ENCODE measurements around the gene AP1S3. TPM values are rescaled to one million over a fixed set of nuclear protein-coding genes. Genes with fewer than 3 reads are reported as not detected.

The AP1S3 gene
- polyA plus RNA-seq (2011; rRNA removed): 2.3 and 2.9 TPM in 2 replicates
- 1.1 and 1.4 TPM in 2 replicates for polyA minus RNA-seq (2011; rRNA and poly(A)+ RNA removed)

GRCh38 chr2:223837287-223838061, at the start of gene AP1S3:
Gene AP1S3 (minus strand): TSS chr2:223837582. CDS start chr2:223837450, 132 bp downstream.
- Histone ChIP-seq H3K27me3 (ENCODE audit: control insufficient read depth, insufficient read depth, low read length) (no peaks in the 10 kb centered on the region), H3K4me3 (ENCODE audit: low read depth, low read length) (peak within 1 kb of the TSS; percentile 69), H3K9me3 (ENCODE audit: control insufficient read depth, insufficient read depth, low read length) (no peaks in the 10 kb centered on the region), H3K27ac (ENCODE audit: low read depth, low read length) (no peak within 1 kb of the TSS)
- TF ChIP-seq CTCF (IDR thresholded peaks at IDR 0.05; ENCODE audit: low read depth, low read length): no peak
- POLR2A ChIA-PET: interaction anchor here (0.6 kb wide), 1 partner anchor 93 kb away, joined by 4 read pairs; no protein-coding TSS in a partner anchor
- CTCF ChIA-PET: no interaction called here
- no peak for DNase-seq (ENCODE audit: low read depth, low spot score)

GRCh38 chr2:223887127-223887526, 49.7 kb upstream of the AP1S3 start:
- H3K27ac ChIP-seq (ENCODE audit: low read depth, low read length): no peak overlapping the region
- DNase-seq (ENCODE audit: low read depth, low spot score): no peak
- CTCF ChIA-PET: no interaction called here

GRCh38 chr2:223886726-223887125, 49.3 kb upstream of the AP1S3 start:
- CTCF ChIA-PET: no interaction called here
- TF ChIP-seq CTCF (IDR thresholded peaks at IDR 0.05; ENCODE audit: low read depth, low read length): no peak
- no peak for DNase-seq (ENCODE audit: low read depth, low spot score)
- Histone ChIP-seq H3K27me3 (ENCODE audit: control insufficient read depth, insufficient read depth, low read length) (no peaks in the 10 kb centered on the region), H3K9me3 (ENCODE audit: control insufficient read depth, insufficient read depth, low read length) (no peaks in the 10 kb centered on the region), H3K27ac (ENCODE audit: low read depth, low read length) (no peak overlapping the region), H3K4me3 (ENCODE audit: low read depth, low read length) (no peak overlapping the region)
- POLR2A ChIA-PET: no interaction called here

More at GRCh38 chr2:223887127-223887526, 49.7 kb upstream of the AP1S3 start:
- H3K9me3 ChIP-seq (ENCODE audit: control insufficient read depth, insufficient read depth, low read length): no peaks in the 10 kb centered on the region
- no peak for TF ChIP-seq CTCF (IDR thresholded peaks at IDR 0.05; ENCODE audit: low read depth, low read length)
- no peak overlapping the region for H3K4me3 ChIP-seq (ENCODE audit: low read depth, low read length)
- POLR2A ChIA-PET: no interaction called here
- no peaks in the 10 kb centered on the region for H3K27me3 ChIP-seq (ENCODE audit: control insufficient read depth, insufficient read depth, low read length)

GRCh38 chr2:223884399-223884798, 47.0 kb upstream of the AP1S3 start:
- POLR2A ChIA-PET: no interaction called here
- TF ChIP-seq CTCF (IDR thresholded peaks at IDR 0.05; ENCODE audit: low read depth, low read length): no peak
- no peak overlapping the region for H3K27ac ChIP-seq (ENCODE audit: low read depth, low read length)
- CTCF ChIA-PET: no interaction called here
- H3K4me3 ChIP-seq (ENCODE audit: low read depth, low read length): no peak overlapping the region
- H3K27me3 ChIP-seq (ENCODE audit: control insufficient read depth, insufficient read depth, low read length): no peaks in the 10 kb centered on the region
- no peaks in the 10 kb centered on the region for H3K9me3 ChIP-seq (ENCODE audit: control insufficient read depth, insufficient read depth, low read length)
- no peak for DNase-seq (ENCODE audit: low read depth, low spot score)

- POLR2A ChIA-PET: no interaction called here
- CTCF ChIA-PET: no interaction called here
- DNase-seq (ENCODE audit: low read depth, low spot score): no peak
- no peak overlapping the region for H3K4me3 ChIP-seq (ENCODE audit: low read depth, low read length)
- H3K27ac ChIP-seq (ENCODE audit: low read depth, low read length): no peak overlapping the region
- no peaks in the 10 kb centered on the region for H3K9me3 ChIP-seq (ENCODE audit: control insufficient read depth, insufficient read depth, low read length)
- no peak for TF ChIP-seq CTCF (IDR thresholded peaks at IDR 0.05; ENCODE audit: low read depth, low read length)
- no peaks in the 10 kb centered on the region for H3K27me3 ChIP-seq (ENCODE audit: control insufficient read depth, insufficient read depth, low read length)
Measured at GRCh38 chr2:223882715-223883114, 45.3 kb upstream of the AP1S3 start.
